Lower lobe of right lung (tissue), 2 donors: ENCODE measurements around the gene DNAJC10. TPM values are rescaled to one million over a fixed set of nuclear protein-coding genes. Genes with fewer than 3 reads are reported as not detected.

Experiments used
- ATAC-seq, 2 donors: fragments of 200-7000 bp; cut with Tn5 transposase; one replicate each; pipeline ENCODE4 v1.9.1; 2020 to 2022; ENCODE audit warnings: mild to moderate bottlenecking in 2 of 2, moderate library complexity in 2 of 2
- DNase-seq: peaks from one replicate; pipeline ENCODE4 v3.0.0-alpha.2; 2020
- H3K27ac ChIP-seq: fragments of 200-600 bp; one replicate; pipeline ENCODE4 v1.8.0; 2022
- H3K27me3 ChIP-seq: fragments of 200-600 bp; one replicate; pipeline ENCODE4 v1.8.0; 2022; ENCODE audit warnings: low read depth
- H3K36me3 ChIP-seq: fragments of 200-600 bp; one replicate; pipeline ENCODE4 v1.8.0; 2022; ENCODE audit warnings: mild to moderate bottlenecking
- H3K4me1 ChIP-seq: fragments of 200-600 bp; one replicate; pipeline ENCODE4 v1.8.0; 2022
- H3K4me3 ChIP-seq: fragments of 200-600 bp; one replicate; pipeline ENCODE4 v1.8.0; 2022; ENCODE audit warnings: mild to moderate bottlenecking
- H3K9me3 ChIP-seq: fragments of 200-600 bp; one replicate; pipeline ENCODE4 v1.8.0; 2022
- CTCF ChIP-seq: fragments of 200-600 bp; IDR thresholded peaks from one replicate; pipeline ENCODE4 v1.8.0; 2022; ENCODE audit warnings: antibody characterized with exemption, mild to moderate bottlenecking
- intact Hi-C: fragments of 100-400 bp; cut with DNase I; formaldehyde crosslinking; loops from one replicate; pipeline ENCODE4 v1.11.0; 2022
- total RNA-seq: library from RNA; stranded (reverse); fragmentation: NEBNext Ultra II Directional; extraction: Animal tissue kit (Norgen Biotek cat#: 25700); gene quantifications from one replicate; pipeline ENCODE4 v1.2.1, GENCODE V29; 2021
- donor health status: DM: no; HTN: yes; CAD: no; lungs with severe emphysema.

The DNAJC10 gene
- total RNA-seq, 1 donor from 2014 or later: 76.2 TPM

- Histone ChIP-seq H3K4me1 (no peaks in the 10 kb centered on the region), H3K9me3 (no peaks in the 10 kb centered on the region), H3K36me3 (no peaks in the 10 kb centered on the region), H3K27me3 (no peaks in the 10 kb centered on the region), H3K4me3 (no peak overlapping the region), H3K27ac (no peak overlapping the region)
- ATAC-seq (no peak), DNase-seq (no peak)
- intact Hi-C loops: no loop called here
- no peak for TF ChIP-seq CTCF
These were observed 108.2 kb downstream of the DNAJC10 start for GRCh38 chr2:182824056-182824766.

- no peak overlapping the region for H3K4me3 ChIP-seq
- intact Hi-C loops: no loop called here
- no peak overlapping the region for H3K27ac ChIP-seq
- no peak for ATAC-seq
- DNase-seq: no peak
- H3K27me3 ChIP-seq: no peaks in the 10 kb centered on the region
- no peaks in the 10 kb centered on the region for H3K9me3 ChIP-seq
- no peaks in the 10 kb centered on the region for H3K4me1 ChIP-seq
- no peak for TF ChIP-seq CTCF
- no peaks in the 10 kb centered on the region for H3K36me3 ChIP-seq
These were observed 108.7 kb downstream of the DNAJC10 start for GRCh38 chr2:182824767-182825158.

GRCh38 chr2:182826064-182826463 lies 110.0 kb downstream of the DNAJC10 start:
- no peaks in the 10 kb centered on the region for H3K27me3 ChIP-seq
- H3K36me3 ChIP-seq: no peaks in the 10 kb centered on the region
- no peaks in the 10 kb centered on the region for H3K9me3 ChIP-seq
- no peaks in the 10 kb centered on the region for H3K4me1 ChIP-seq
- H3K27ac ChIP-seq: no peak overlapping the region
- DNase-seq (no peak), ATAC-seq (no peak)
- no peak overlapping the region for H3K4me3 ChIP-seq
- intact Hi-C loops: no loop called here
- TF ChIP-seq CTCF: no peak

GRCh38 chr2:182826496-182826895 lies 110.4 kb downstream of the DNAJC10 start:
- intact Hi-C loops: no loop called here

GRCh38 chr2:182827182-182827879 lies 111.3 kb downstream of the DNAJC10 start:
- no peaks in the 10 kb centered on the region for H3K36me3 ChIP-seq
- ATAC-seq: no peak
- TF ChIP-seq CTCF: no peak
- H3K9me3 ChIP-seq: no peaks in the 10 kb centered on the region
- H3K4me1 ChIP-seq: no peaks in the 10 kb centered on the region
- DNase-seq: no peak
- no peak overlapping the region for H3K27ac ChIP-seq
- H3K4me3 ChIP-seq: no peak overlapping the region
- intact Hi-C loops: no loop called here
- H3K27me3 ChIP-seq: no peaks in the 10 kb centered on the region

More at GRCh38 chr2:182826496-182826895, 110.4 kb downstream of the DNAJC10 start:
- no peak for DNase-seq
- Histone ChIP-seq H3K36me3 (no peaks in the 10 kb centered on the region), H3K27ac (no peak overlapping the region), H3K27me3 (no peaks in the 10 kb centered on the region), H3K4me3 (no peak overlapping the region), H3K4me1 (no peaks in the 10 kb centered on the region), H3K9me3 (no peaks in the 10 kb centered on the region)
- no peak for TF ChIP-seq CTCF
- no peak for ATAC-seq
